Endothelial cell of umbilical vein (primary cell): ENCODE results near the gene CFAP210. TPM values are rescaled to one million over a fixed set of nuclear protein-coding genes. Genes with fewer than 3 reads are reported as not detected.

ENCODE experiments used
- BruUV-seq: library from RNA; stranded (reverse); fragments of 400-500 nt; replicated peaks from 2 replicates; lab custom pipeline; 2021; lab: Mats Ljungman, UMichigan
- CTCF ChIA-PET: fragments of 300-600, 350-600 bp; sonication (Branson Sonifier 250); formaldehyde crosslinking; loops from one replicate; lab custom pipeline; 2021; ENCODE audit warnings: antibody characterized with exemption, inconsistent platforms; lab: Charles Lee
- POLR2A ChIA-PET: fragments of 300-600, 350-600 bp; sonication (Branson Sonifier 250); formaldehyde crosslinking; loops from one replicate; lab custom pipeline; 2021; ENCODE audit warnings: antibody characterized with exemption, inconsistent platforms; lab: Charles Lee
- DNase-seq: peaks from one replicate; pipeline ENCODE4 v3.0.0-alpha.2; 2011; ENCODE audit warnings: low read depth, low spot score
- FAIRE-seq: peaks from 2 replicates; lab custom pipeline; 2011; peaks lifted over from hg19 to GRCh38; lab: Jason Lieb, UNC
- H2AFZ ChIP-seq: 2 replicates; pipeline ENCODE4 v1.6.0; 2012; ENCODE audit warnings: low read depth, low read length, control low read depth, inconsistent platforms
- H3K27ac ChIP-seq: 2 replicates; pipeline ENCODE4 v1.5.1; 2011; ENCODE audit warnings: low read depth, mild to moderate bottlenecking, control low read depth, low read length, moderate library complexity; ENCODE audit not compliant: insufficient read depth
- H3K27me3 ChIP-seq, 2 experiments: 2 replicates each; pipeline versions ENCODE4 v1.6.0 to v1.6.1; 2011; ENCODE audit warnings: low read length in 2 of 2, mixed read lengths in 1 of 2; ENCODE audit not compliant: control insufficient read depth in 2 of 2, insufficient read depth in 2 of 2
- H3K36me3 ChIP-seq, 2 experiments: 2 replicates in 1 of 2; 3 replicates in 1 of 2; pipeline ENCODE4 v1.5.1; 2011; ENCODE audit warnings: low read length in 2 of 2, mild to moderate bottlenecking in 1 of 2, moderate library complexity in 1 of 2; ENCODE audit not compliant: control insufficient read depth in 2 of 2, insufficient read depth in 2 of 2; ENCODE audit errors: extremely low read depth in 1 of 2
- H3K4me1 ChIP-seq: 3 replicates; pipeline ENCODE4 v1.5.1; 2011; ENCODE audit warnings: mild to moderate bottlenecking, low read length; ENCODE audit not compliant: control insufficient read depth, insufficient read depth; ENCODE audit errors: extremely low read depth
- H3K4me2 ChIP-seq: 2 replicates; pipeline ENCODE4 v1.6.1; 2011; ENCODE audit warnings: low read length, control low read depth, mixed read lengths; ENCODE audit not compliant: insufficient read depth
- H3K4me3 ChIP-seq, 3 experiments: fragments of 200-600 bp in 1 of 3; sonication (generic), shearing (Covaris generic) in 1 of 3; replicated peaks in 1 of 3; 2 replicates each; pipeline ENCODE4 v1.5.1; 2011 to 2016; ENCODE audit warnings: control low read depth in 3 of 3, low read length in 3 of 3, mild to moderate bottlenecking in 2 of 3, inconsistent platforms in 1 of 3, low read depth in 1 of 3, moderate library complexity in 1 of 3; ENCODE audit not compliant: insufficient read depth in 1 of 3
- H3K79me2 ChIP-seq: 2 replicates; pipeline ENCODE4 v1.6.0; 2012; ENCODE audit warnings: low read length, inconsistent platforms; ENCODE audit not compliant: control insufficient read depth, insufficient read depth
- H3K9ac ChIP-seq: replicated peaks from 2 replicates; pipeline ENCODE3; 2011; ENCODE audit warnings: low read length, control low read depth; ENCODE audit not compliant: insufficient read depth; ENCODE audit errors: extremely low read depth
- H3K9me1 ChIP-seq: replicated peaks from 3 replicates; pipeline ENCODE4 v1.6.0; 2011; ENCODE audit warnings: mild to moderate bottlenecking, low read length; ENCODE audit not compliant: control insufficient read depth, insufficient read depth; ENCODE audit errors: extremely low read depth
- H3K9me3 ChIP-seq: replicated peaks from 2 replicates; pipeline ENCODE4 v1.5.1; 2012; ENCODE audit warnings: low read length, inconsistent platforms; ENCODE audit not compliant: control insufficient read depth, insufficient read depth
- H4K20me1 ChIP-seq: replicated peaks from 2 replicates; pipeline ENCODE3; 2011; ENCODE audit warnings: mild to moderate bottlenecking, low read length; ENCODE audit not compliant: control insufficient read depth, insufficient read depth; ENCODE audit errors: extremely low read depth
- CTCF ChIP-seq, 2 donors: IDR thresholded peaks; 1 replicate in 1 of 2; 2 replicates in 1 of 2; pipeline ENCODE4 v1.5.1; 2011; ENCODE audit warnings: low read length in 2 of 2, mild to moderate bottlenecking in 2 of 2, moderate library complexity in 2 of 2, control low read depth in 1 of 2, inconsistent platforms in 1 of 2, low read depth in 1 of 2; ENCODE audit not compliant: insufficient read depth in 1 of 2; ENCODE audit errors: extremely low read depth in 1 of 2
- EZH2 ChIP-seq: IDR thresholded peaks from 2 replicates; pipeline ENCODE4 v1.6.1; 2012; ENCODE audit warnings: borderline replicate concordance, low read depth, mild to moderate bottlenecking, moderate library complexity, low read length, inconsistent platforms; ENCODE audit not compliant: severe bottlenecking
- FOS ChIP-seq: IDR thresholded peaks from 2 replicates; pipeline ENCODE4 v1.6.1; 2011; ENCODE audit warnings: mild to moderate bottlenecking, low read length, moderate library complexity, borderline replicate concordance; ENCODE audit not compliant: insufficient read depth
- GATA2 ChIP-seq: IDR thresholded peaks from 2 replicates; pipeline ENCODE4 v1.7.0; 2011; ENCODE audit warnings: low read depth, mild to moderate bottlenecking, moderate library complexity, mixed read lengths, low read length; ENCODE audit not compliant: insufficient read length, insufficient read depth
- JUN ChIP-seq: IDR thresholded peaks from 2 replicates; pipeline ENCODE4 v1.6.1; 2011; ENCODE audit warnings: borderline replicate concordance, low read depth; ENCODE audit not compliant: insufficient read length, insufficient read depth
- MYC ChIP-seq: IDR thresholded peaks from one replicate; pipeline ENCODE4 v1.6.1; 2011; ENCODE audit warnings: mild to moderate bottlenecking, low read depth, low read length
- POLR2A ChIP-seq: IDR thresholded peaks from 2 replicates; pipeline ENCODE4 v1.6.1; 2012; ENCODE audit warnings: low read depth, mild to moderate bottlenecking, control low read depth, low read length
- POLR2AphosphoS5 ChIP-seq: IDR thresholded peaks from 2 replicates; pipeline ENCODE4 v1.6.1; 2012; ENCODE audit warnings: low read depth, mild to moderate bottlenecking, control low read depth, low read length, moderate library complexity; ENCODE audit not compliant: insufficient read depth
- dilution Hi-C: fragments of 300-500 bp; cut with MboI; formaldehyde crosslinking; loops from one replicate; pipeline ENCODE4 v1.15.0; 2019; ENCODE audit warnings: low sequenced_read_pairs; ENCODE audit not compliant: extremely low pct_ligation_motif_present
- intact Hi-C: fragments of 100-400 bp; cut with micrococcal nuclease; formaldehyde crosslinking; loops from one replicate; pipeline ENCODE4 v1.10.0; 2022
- polyA plus RNA-seq, 4 experiments: library from polyadenylated mRNA; depleted of rRNA in 3 of 4; stranded (reverse) in 3 of 4; unstranded in 1 of 4; fragments of >200 nt; gene quantifications; 2 replicates each; pipeline versions ENCODE4 v1.2.1 to v1.2.3, GENCODE V29; 2011 to 2012; ENCODE audit warnings: missing spikeins in 1 of 4
- total RNA-seq: library from RNA; stranded (reverse); gene quantifications from 2 replicates; pipeline ENCODE4 v1.2.3, GENCODE V29; 2021
- TF ChIP-seq, protein P1 (sequence below): IDR thresholded peaks from 2 replicates; pipeline ENCODE4 v1.6.1; 2011; ENCODE audit not compliant: insufficient read depth, insufficient read length

The CFAP210 gene
- total and polyA plus RNA-seq, 2 donors (not counting 3 experiments of a cell fraction or from before 2014, with no cell fraction given), result not detected

DNA sequence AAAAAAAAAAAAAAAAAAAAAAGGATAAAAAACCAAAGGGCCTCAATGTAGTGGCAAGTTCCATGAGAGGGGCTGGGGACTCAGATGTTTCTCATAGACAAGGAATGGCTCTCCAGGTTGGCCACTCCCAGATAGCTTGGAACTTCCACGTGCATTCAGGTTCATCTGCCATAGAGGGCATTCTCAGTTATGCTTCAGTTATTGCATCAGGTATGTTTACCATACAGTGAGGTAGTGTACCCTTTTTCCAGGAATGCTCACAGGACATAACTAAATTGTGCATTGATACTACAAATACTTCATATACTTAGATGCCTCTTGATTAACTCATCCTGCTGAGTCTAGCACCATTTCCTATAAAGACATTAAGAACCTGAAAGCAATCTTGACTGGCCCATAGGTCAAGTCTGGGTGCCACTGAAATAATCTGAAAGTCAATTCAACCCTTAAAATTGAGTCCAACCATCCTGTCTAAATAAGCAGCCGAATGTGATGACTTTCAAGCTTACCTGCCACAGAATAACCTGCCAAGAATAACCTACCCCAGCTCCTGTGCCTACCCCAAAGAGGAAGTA, 24.8 kb upstream of the CFAP210 start:
- TF ChIP-seq JUN (no peak), POLR2AphosphoS5 (no peak), FOS (no peak), EZH2 (no peak), CTCF (IDR thresholded peaks at IDR 0.05; ENCODE audit: extremely low read depth in 1 of 2, insufficient read depth in 1 of 2, low read depth in 1 of 2, low read length in 2 of 2) (no peak), POLR2A (no peak), MYC (no peak), GATA2 (no peak)
- TF ChIP-seq, protein P1, sequence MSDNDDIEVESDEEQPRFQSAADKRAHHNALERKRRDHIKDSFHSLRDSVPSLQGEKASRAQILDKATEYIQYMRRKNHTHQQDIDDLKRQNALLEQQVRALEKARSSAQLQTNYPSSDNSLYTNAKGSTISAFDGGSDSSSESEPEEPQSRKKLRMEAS, result no peak
- H3K4me2 ChIP-seq, result no peak overlapping the region
- intact Hi-C loops (no loop called here), dilution Hi-C loops (no loop called here)
- FAIRE-seq (no peak), DNase-seq (no peak)
- ChIA-PET POLR2A (no interaction called here), CTCF (no interaction called here)
- H3K79me2 ChIP-seq, result no peaks in the 10 kb centered on the region
- no peak overlapping the region for H2AFZ ChIP-seq
- no peaks in the 10 kb centered on the region for H3K27me3 ChIP-seq
- no TSS peak for BruUV-seq
- no peak overlapping the region for H3K9ac ChIP-seq
- H3K9me1 ChIP-seq, result no peaks in the 10 kb centered on the region
- H3K27ac ChIP-seq, result no peak overlapping the region
- H3K36me3 ChIP-seq, result no peaks in the 10 kb centered on the region
- no peaks in the 10 kb centered on the region for H3K9me3 ChIP-seq
- H4K20me1 ChIP-seq, result no peaks in the 10 kb centered on the region
- H3K4me1 ChIP-seq, result peaks cover 13% of the 10 kb centered on the region
- H3K4me3 ChIP-seq, result no peak overlapping the region
